AML-193 (cell line): ENCODE data around the gene DPT.

ENCODE experiments used
- DNase-seq, 2 experiments: peaks; one replicate each; lab custom pipeline; 2025; lab: John Stamatoyannopoulos, UW

The DPT gene

DNA sequence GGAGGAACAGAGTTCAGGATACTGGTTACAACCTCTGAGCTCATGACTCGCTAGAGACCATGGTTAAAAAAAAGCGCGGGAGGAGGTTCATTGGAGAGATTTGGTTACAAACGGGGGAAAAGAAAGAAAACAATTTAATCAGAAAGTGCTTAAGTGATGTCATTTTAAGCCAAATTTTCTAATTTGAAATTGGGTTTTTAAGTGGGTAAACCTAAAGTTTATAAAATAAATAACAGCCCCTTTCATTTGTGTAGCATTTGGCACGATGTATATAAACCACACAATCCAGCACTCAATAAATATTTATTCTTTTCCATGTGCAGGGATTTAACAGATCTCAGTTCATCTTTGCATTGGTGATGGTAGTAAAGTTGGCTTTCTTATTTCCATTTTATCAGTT lies 7.0 kb upstream of the DPT start:
- DNase-seq = no peak

DNA sequence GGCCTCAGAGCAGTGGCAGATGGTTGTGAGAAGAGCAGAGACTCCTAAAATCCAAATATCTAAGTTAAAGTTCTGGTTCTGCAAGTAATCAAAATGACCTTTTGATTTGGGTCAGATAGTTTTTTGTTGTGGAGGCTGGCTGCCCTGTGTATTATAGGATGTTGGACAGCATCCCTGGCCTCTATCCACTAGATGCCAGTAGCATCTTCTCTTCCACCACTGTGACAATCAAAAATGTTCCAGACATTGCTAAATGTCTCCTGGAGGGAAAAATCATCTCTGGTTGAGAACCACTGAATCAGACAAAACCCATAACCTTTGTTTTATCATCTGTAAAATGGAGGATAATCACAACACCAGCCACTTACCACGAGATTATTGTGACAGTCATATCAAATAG lies 5.9 kb upstream of the DPT start:
- DNase-seq = no peak

DNA sequence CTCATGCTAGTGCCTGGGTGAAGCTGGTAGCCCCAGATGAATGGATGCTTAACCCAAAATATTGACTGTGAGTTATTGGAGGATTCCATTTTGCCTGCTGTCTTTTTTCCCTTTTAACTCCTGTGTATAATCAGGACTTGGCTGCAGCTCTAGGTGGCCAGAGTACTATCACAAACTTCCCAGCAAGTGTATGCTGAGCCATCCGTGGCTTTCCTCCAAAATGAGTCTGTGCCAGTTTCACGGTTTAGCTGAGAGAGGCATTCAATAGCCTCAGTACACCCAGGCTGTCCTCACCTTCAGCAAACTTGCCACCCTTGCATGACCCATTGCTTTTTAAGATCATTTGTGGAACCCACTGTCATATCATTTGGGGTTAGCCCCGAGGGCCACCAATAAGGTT lies 5.3 kb upstream of the DPT start:
- DNase-seq = no peak

DNA sequence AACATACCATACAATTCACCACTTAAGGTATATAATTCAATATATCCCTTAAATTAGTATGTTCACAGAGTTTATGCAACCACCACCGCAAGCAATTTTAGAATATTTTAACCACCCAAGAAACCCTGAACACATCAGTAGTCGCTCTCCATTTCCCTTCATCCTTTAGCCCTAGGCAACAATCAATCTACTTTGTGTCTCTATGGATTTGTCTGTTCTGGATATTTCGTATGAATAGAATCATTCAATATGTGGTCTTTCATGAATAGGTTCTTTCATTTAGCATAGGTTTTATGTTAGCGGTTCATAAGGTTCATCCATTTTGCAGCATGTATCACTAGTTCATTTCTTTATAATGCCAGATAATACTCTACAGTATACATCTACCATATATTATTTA lies 4.2 kb upstream of the DPT start:
- no peak for DNase-seq

DNA sequence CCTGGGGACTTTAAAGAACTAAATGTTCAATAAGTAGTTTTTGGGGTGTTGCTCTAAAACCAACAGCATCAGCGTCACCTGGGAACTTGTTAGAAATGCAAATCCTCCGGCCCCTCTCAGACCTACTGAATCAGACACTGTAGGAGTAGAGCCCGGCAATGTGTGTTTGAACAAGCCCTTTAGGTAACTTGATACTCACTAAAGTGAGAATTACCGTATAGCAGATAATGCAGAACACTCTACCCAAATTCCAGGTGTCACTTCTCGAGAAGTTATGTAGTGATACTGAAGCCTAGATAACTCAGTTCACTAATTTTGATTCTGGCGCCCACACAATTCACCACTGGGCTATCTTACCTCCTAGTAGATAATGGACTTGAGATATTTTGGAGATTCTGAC lies 3.7 kb upstream of the DPT start:
- no peak for DNase-seq

DNA sequence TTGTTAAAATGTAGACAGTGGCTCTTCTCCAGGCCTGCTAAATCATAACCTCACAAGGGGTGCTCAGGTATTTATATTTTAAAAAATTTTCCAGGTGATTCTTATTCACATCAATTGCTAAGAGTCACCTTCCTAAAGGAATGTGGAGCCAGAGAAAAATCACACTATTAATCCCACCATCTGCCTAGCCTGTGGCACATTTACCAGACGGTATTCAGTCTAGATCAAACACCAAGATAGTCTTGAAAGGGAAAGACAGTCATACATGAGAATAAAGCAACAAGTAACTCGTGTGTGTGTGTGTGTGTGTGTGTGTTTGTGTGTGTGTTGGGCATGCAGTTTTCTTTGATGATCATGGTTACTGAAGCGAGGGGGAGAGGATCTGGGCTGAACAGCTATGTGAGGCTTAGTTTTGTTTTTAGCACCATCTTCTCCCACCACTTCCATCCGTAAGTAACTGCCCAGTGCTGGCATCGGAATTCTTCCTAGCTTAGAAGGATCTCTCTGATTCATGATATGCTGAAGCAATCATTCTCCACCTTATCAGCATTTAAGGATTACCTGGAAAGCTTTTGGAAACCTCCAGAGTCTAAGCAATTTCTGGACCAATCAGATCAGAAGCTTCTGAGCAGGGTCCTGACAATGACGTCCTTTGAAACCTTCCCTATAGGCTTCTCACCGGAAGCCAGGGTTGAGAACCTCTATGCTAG lies 2.4 kb upstream of the DPT start:
- DNase-seq = no peak

DNA sequence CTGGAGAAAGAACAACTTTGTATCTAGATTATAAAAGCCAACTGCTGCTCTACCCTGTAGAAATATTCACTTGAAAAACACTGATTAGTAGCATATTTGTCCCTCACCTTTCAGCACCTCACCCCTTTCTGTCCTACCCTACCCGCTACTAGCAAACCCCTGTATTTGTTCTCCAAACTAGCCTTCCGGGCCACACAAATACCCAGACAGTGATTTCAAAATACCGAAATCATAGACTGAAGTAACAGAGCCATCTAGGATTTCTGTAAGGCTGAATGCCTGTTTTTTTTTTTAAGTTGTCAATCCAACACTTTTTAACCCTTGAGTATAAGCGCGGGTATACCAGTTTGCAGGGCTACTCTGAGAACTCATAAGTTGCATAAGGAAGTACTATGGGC lies 398 bp upstream of the DPT start:
- no peak for DNase-seq

DNA sequence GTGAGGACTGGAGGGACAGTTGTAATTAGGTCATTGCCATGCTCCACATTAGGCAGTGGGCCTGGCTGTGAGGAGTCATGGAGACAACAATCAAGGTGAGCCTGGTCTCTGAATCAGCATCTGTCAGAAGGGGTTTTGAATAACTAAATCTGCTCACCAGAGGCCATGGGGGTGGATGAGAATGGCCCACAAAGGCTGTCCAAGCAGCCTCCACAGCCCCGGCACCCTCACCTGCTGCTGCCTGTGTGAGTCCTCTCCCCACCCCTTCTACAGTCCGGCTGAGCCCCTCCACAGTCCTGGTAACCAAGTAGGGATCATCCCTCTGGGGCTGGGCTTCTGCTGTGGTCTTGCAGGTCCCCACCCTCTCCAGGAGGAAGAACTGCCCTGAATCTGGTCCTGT lies 2.3 kb downstream of the DPT start:
- DNase-seq = no peak

DNA sequence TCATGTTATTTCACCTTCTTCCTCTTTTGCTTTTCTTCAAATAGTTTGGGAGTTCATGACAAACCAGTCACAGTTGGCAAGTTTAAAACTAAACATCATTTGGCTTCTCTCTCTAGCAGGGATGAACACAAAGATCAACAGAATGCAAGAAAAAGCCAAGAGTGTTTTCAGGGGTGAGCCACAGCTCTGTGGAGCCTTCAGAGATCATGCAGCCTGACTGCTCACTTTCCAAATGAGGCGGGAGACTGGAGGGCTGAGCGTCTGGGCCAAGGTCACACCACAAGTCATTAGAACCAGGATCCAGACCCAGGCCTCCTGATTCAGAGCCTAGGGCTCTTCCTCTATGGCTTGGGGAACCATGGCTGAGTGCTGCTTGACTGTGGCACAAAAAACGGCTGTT lies 2.7 kb downstream of the DPT start:
- no peak for DNase-seq

DNA sequence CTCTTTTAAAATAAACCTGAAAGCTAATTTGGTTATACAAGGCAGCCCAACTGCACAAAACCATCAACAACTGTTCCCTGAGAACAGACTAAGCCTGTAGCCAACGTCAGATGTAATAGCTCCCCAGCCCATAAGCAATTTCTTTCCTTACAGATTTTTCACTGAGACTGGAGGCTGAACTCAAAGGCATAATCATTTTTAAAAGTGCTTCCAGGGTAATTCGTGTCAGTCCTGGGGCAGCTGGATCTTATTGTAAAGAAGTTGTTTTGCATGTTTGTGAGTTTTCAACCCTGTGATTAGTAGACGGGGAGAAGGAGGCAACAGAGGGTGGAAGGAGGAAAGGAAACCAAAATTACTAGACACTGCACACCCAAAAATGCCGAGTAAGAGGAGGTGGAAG lies 3.2 kb downstream of the DPT start:
- DNase-seq = no peak

DNA sequence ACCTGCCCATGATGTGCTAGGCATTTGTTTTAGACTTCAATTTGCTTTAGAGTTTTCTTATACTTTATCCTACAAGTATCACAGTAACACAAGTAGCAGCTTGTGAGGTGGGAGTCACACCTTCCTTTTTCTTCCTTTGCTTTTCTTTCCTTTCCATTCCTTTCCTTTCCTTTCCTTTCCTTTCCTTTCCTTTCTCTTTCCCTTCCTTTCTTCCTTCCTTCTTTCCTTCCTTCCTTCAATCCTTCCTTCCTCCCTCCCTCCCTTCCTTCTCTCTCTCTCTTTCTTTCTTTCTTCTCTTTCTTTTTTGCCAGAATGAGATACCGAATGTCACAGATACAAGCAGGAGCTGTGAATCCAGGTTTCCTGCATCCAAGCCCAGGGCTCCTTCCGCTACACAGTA lies 3.9 kb downstream of the DPT start:
- no peak for DNase-seq

DNA sequence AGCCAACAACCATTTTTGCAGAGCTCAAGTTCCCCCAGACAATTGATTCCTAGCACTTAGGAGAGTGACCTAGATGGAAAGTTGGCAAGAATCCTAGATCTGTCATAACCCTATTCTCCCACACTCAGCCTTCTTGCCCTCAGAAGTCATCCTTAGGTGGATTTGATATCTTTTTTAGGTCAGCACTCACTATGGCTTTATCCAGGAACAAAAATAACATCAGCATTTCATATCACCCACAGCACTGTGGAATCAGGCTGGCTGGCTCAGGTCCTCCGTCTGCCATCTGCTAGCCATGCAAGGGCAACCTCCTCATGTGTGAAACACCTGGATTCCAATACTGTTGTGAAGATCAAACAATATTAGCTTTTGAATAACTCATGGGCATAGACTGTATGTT lies 6.0 kb downstream of the DPT start:
- no peak for DNase-seq

DNA sequence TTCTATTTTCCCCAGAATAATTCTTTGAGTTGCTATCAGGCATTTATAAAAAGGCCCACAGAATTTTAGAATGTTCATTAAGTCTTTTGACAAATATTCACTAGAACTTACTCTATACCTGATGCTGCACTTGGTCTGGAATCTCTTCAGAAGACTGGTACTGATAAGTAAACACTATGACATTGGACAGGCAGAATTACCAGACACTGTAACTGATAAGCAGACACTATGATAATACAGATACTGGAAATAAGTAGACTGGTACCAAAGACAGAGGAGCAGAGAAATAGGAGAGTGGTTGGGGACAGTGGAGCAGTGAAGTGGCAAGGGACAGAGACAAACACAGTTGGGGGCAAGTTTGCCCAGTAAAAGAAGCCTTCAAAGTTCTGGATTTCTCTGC lies 8.2 kb downstream of the DPT start:
- no peak for DNase-seq

DNA sequence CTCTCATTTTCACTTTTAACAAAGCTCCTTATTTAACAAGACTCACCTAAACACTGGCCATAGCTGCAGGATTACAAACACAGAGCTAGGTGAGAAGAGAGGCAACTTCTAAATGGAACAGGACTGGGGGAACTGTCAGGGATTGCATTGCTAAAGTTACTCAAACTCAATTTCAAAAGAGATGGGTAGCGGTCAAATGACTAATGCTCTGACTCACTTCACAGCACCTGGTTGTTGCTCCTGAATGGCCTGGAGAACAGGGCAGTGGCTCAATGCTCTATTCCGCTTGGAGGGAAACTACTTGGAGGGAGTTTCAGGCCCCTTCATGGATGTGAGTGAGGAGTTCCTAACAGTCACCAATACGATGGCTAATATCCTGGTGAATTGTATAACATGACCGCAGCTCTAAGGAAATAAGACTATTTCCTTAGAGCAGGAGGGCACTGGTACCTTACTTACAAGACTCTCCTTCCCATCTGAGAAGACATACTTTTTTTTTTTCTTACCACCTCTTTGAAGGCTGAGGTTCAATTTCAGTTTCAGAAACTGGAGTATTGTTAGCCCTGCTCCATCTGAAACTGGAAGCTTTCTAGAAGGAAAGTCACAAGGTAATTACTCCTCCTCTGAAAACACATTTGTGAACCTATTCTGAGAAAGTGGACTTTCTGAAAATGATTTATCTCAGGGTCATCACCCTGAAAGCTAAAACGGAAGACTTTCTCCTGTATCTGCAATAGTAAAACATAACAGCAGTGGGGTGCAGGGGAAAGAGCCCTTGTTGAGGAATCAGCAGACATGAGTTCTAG lies 9.5 kb downstream of the DPT start:
- no peak for DNase-seq

DNA sequence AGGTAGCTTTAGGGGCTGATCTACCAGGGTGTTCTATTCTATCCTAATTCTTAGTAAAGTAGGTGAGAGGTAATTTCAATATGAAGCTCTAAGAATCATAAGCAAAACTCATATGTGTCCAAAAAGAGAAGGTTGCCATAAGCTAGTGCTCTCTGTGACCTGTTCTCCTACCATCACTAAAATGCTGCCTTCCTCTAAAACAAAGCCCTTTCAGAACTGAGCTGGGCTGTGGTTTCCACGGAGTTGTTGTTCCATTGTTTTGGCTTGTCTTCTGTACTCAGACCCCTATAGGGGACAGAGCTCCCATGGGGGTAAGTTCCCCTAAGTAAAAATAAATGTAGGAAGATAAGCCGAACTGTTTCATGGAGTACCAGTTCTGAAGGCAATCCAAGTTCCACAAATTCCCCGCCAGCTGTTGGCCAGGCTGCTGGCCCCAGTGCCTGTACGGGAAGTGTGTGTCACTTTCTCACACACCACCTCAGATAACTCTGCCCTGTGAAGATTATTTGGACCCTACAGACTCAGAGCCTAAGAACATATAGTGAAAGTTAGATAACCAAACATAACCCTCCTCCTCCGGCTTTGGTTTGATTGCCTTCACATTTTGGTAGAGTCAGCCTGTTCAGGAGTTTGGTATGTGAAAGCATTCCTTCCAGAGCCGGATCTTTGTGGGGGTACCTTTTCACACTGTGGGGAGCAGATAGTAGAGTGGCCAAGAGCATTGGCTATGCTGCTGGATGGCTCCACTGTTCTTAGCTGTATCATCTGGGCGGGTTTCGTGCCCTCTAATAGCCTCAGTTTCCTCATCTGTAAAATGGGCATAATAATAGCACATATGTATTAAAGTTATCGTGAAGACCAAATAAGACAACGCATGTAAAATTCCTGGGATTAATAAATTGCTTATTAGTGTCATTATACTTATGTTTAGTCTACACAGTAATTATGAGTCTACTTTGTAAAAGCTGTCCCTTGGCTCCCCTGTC lies 10.8 kb downstream of the DPT start:
- DNase-seq = no peak

DNA sequence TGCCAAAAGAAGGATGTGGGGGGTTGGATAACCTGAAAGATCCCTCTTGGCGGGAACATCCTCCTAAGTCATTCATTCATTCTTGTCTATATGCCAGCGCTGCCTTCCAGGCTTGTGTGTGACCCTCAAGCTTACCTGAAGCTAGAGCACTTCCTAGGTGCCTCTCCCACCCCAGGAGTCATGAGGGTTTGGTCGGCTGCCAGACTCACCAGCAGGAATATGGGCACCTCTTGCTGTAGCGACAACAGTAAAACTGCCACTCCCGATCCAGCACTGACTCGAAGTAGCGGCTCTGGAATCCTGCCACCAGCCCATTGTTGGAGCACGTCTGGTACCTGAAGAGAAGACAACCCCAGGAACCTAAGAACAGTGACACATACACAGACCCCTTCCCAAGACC lies 15.0 kb downstream of the DPT start:
- DNase-seq = no peak

DNA sequence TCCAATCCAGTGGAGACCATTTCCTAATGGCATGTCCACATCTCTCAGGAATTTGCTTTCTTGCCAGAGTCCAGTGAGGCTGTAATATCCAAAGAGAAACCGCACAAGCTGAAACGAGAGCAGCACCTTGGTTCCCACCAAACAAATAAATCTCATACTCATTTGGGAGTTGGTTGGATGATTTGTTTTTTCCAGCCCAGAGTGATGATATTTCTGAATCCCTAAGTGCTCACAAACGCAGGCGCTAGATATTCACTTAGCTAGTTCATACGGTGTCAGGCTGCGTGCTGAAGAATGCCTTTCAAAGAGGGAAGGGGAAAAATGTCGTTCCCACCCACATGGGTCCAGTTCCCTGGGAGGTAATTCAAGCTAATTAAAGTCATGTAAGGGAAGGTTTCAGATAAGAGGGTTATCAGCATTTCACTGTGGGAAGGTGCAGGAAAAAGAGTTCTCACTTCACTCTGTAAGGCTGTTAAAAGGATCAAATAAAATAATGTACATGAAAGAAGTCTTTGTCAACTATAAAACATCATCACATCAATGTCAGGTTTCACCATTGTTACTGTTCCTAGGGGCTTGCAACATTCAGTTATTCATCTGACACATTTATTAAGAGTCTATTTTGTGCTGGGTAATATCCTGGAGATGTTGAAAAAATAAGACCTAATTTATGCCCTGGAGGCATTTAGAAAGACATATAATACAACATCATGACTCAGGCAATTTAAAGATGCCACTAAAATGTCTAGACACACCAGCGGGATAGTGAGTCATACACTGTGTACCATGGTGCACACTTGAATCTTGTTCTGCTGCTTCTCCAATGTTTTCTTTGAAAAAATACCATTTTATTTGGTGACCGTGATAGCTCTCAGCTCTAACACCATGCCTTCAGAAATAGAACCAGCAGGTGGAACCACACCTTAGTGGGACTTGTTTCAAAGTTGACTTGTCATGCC lies 19.3 kb downstream of the DPT start:
- DNase-seq = peak in 1 of 2 experiments; percentile 8

DNA sequence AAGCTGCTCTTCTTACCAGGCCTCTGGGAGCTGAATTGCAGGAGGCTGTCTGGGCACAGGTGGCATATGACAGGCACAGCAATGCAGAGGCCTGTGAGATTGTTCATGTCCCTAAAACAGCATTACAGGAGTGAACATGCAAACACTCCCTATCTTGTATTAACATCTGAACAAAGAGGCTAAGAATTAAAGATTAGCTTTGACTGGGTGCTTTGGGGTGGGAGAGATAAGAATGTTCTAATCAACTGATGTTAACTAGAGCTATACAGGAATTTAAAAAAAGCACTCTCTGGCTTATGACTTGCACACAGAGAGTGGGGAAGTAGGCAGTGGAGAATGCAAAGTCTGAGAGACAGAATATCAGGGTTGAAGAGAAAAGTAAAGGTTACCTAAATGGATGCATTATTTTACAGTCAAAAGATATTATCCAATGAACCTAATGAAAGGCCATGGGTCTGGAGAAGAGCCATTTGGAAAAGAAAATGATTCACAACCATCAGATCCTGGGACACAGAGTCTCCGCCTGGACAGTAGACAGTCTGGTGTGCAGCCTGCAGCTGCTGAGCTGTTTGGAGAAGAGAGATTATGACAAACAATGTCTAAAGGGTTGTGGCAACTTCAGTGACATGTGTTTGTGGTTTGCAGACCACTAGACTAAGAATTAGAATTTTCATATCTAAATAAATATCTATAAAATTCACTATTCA lies 20.2 kb downstream of the DPT start:
- no peak for DNase-seq

DNA sequence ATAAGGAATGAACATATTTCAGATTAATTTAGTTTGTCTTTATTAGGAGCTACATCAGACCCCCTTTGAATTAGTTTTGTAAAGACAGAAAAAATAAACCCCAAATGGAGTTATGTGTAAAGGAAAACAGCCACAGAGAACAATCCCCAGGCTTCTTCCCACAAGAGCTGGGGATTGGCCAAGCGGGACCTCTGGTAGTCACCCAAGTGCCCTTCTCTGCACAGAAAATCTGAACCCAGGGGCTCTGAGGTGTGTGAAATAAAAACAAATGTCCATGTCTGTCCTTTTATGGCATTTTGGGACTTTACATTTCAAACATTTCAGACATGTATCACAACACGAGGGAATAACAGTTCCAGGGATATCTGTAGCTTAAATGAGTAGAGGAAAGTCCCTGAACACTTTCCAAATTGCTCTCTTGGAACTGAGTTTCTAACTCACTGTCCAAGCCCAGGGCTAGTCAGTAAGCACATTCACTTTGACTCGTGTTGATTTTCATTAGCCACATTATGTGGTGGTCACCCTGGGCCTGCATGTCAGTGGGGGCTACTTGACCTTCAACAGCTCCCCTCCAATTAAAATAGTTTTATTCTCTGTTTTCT lies 22.5 kb downstream of the DPT start:
- no peak for DNase-seq

DNA sequence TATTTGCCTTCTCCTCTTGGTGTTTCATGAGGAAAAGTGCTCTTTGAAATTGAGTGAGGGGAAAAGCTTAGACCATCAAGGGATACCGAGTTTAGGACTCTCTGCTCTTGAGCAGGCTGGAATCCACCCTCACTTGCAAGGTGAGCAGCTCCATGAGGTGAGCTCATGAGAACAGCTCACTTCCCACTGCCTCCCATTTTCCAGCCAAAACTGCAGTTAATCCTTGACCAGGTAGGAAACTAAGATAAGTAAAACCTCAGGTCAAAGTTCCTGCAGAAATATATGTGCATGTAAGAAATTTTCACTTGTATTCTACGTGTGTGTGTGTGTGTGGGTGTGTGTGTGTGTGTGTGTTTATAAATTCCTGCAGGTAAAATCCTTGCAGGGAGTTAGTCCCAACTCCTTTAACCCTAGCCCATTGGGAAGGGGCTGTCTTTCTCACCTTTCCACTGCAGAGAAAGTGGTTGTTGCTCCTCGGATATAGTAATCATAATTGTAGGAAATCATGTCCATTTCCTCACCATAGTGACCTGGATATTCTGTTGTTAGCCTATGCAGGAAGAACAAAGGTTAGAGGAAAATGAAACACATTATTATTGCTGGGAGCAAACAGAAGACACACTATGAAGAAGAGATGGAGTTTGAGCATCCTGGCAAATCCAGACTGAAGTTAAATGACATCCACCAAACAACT lies 28.3 kb downstream of the DPT start:
- DNase-seq = no peak
